Raji (cell line): ENCODE results near the gene KLHDC8B.

Experiments
- POLR2A ChIP-seq: IDR thresholded peaks from 2 replicates; pipeline ENCODE4 v1.6.1; 2011; ENCODE audit warnings: low read depth, low read length, control low read depth; ENCODE audit not compliant: insufficient read depth

The KLHDC8B gene

GRCh38 chr3:49140080-49140479 lies 31.3 kb upstream of the KLHDC8B start:
- TF ChIP-seq POLR2A, result no peak

- no peak for TF ChIP-seq POLR2A
Observed at GRCh38 chr3:49148159-49148558, 23.2 kb upstream of the KLHDC8B start.

GRCh38 chr3:49151610-49152009 lies 19.8 kb upstream of the KLHDC8B start:
- no peak for TF ChIP-seq POLR2A

- TF ChIP-seq POLR2A, result no peak
Observed at GRCh38 chr3:49153349-49153912, 18.0 kb upstream of the KLHDC8B start.

- no peak for TF ChIP-seq POLR2A
Observed at GRCh38 chr3:49157289-49157688, 14.1 kb upstream of the KLHDC8B start.

GRCh38 chr3:49158103-49158709 lies 13.2 kb upstream of the KLHDC8B start:
- TF ChIP-seq POLR2A, result 0 out of 2 replicates have a peak, but pooled peaks have one; percentile 12

- 0 out of 2 replicates have a peak, but pooled peaks have one; percentile 17 for TF ChIP-seq POLR2A
Observed at GRCh38 chr3:49158792-49159191, 12.6 kb upstream of the KLHDC8B start.

- no peak for TF ChIP-seq POLR2A
Observed at GRCh38 chr3:49161197-49161596, 10.2 kb upstream of the KLHDC8B start.

GRCh38 chr3:49161808-49162530 lies 9.4 kb upstream of the KLHDC8B start:
- no peak for TF ChIP-seq POLR2A

- TF ChIP-seq POLR2A, result no peak
Observed at GRCh38 chr3:49162751-49163419, 8.5 kb upstream of the KLHDC8B start.

- no peak for TF ChIP-seq POLR2A
Observed at GRCh38 chr3:49163609-49164008, 7.8 kb upstream of the KLHDC8B start.

GRCh38 chr3:49164983-49165720 lies 6.2 kb upstream of the KLHDC8B start:
- peak; percentile 30; the same call in 1 of the 2 replicates for TF ChIP-seq POLR2A

- TF ChIP-seq POLR2A, result peak; percentile 72
Observed at GRCh38 chr3:49165771-49166751, 5.3 kb upstream of the KLHDC8B start, which contains the start of gene CCDC71. CCDC71 (minus strand) TSS chr3:49166331; CDS start chr3:49164208, 2,123 bp downstream.
